Measurements from ENCODE around the gene ACD. TPM values are rescaled to one million over a fixed set of nuclear protein-coding genes. Genes with fewer than 3 reads are reported as not detected.

The ACD gene
- total and polyA plus RNA-seq, 2 of the 8 experiments (the other 6 are each of a cell fraction or from before 2014, with no cell fraction given): 34.8 to 58.0 TPM

- no peak for TF ChIP-seq YY1 (IDR thresholded peaks at IDR 0.05; ENCODE audit: low read depth, low read length)
- TF ChIP-seq SIRT6 (IDR thresholded peaks at IDR 0.05; ENCODE audit: low read length): no peak
- TF ChIP-seq CREB1 (IDR thresholded peaks at IDR 0.05): 0 out of 2 replicates have a peak, but pooled peaks have one; percentile 7
- 0 out of 4 replicates have a peak, but pooled peaks of 1 of the 2 experiments have one; percentile 23 for TF ChIP-seq SIN3A (conservative IDR thresholded peaks at IDR 0.05 in 1 of 2, IDR thresholded peaks at IDR 0.05 in 1 of 2; ENCODE audit: low read depth in 1 of 2, low read length in 2 of 2)
- no peak for TF ChIP-seq HDAC6 (IDR thresholded peaks at IDR 0.05; ENCODE audit: low read depth, low read length)
- no peak for TF ChIP-seq POLR2AphosphoS5 (IDR thresholded peaks at IDR 0.05; ENCODE audit: low read depth, low read length)
- no peak for TF ChIP-seq NRF1 (IDR thresholded peaks at IDR 0.05; ENCODE audit: low read depth, low read length)
- TF ChIP-seq USF2 (IDR thresholded peaks at IDR 0.05; ENCODE audit: low read length): no peak
- TF ChIP-seq JUN (IDR thresholded peaks at IDR 0.05; ENCODE audit: low read depth, low read length): no peak
- peak; percentile 34; the same call in 1 of the 2 replicates for TF ChIP-seq MAX (IDR thresholded peaks at IDR 0.05)
- no peak for TF ChIP-seq RFX5 (IDR thresholded peaks at IDR 0.05; ENCODE audit: borderline replicate concordance, low read depth, low read length)
- no peak for TF ChIP-seq ATF2 (IDR thresholded peaks at IDR 0.05; ENCODE audit: low read length)
- no peak for TF ChIP-seq CHD1 (IDR thresholded peaks at IDR 0.05; ENCODE audit: low read depth, low read length)
- TF ChIP-seq RAD21 (IDR thresholded peaks at IDR 0.05 in 1 of 2, conservative IDR thresholded peaks at IDR 0.05 in 1 of 2; ENCODE audit: low read depth in 2 of 2, low read length in 2 of 2): peak; percentile 36 to 60; a peak in 3 of 4 replicates
- TF ChIP-seq TBP (IDR thresholded peaks at IDR 0.05; ENCODE audit: low read depth, low read length): no peak
Observed at GRCh38 chr16:67663151-67663876, 3.3 kb upstream of the ACD start (continued).
